Thyroid gland (tissue), 4 donors: ENCODE measurements around the gene KRTAP4-11. TPM values are rescaled to one million over a fixed set of nuclear protein-coding genes. Genes with fewer than 3 reads are reported as not detected.

ENCODE experiments used
- DNase-seq, 2 donors: peaks; one replicate each; pipeline ENCODE4 v3.0.0-alpha.2; 2019
- H3K27ac ChIP-seq, 3 donors: fragments of 200-600 bp; sonication (generic); 1 replicate in 2 of 3; 2 replicates in 1 of 3; pipeline ENCODE4 v1.5.1; 2016 to 2019; ENCODE audit warnings: mild to moderate bottlenecking in 1 of 3, moderate library complexity in 1 of 3
- H3K27me3 ChIP-seq: fragments of 200-600 bp; sonication (generic); one replicate; pipeline ENCODE4 v1.5.1; 2019
- H3K36me3 ChIP-seq, 2 donors: fragments of 200-600 bp; sonication (generic); one replicate each; pipeline ENCODE4 v1.5.1; 2016 to 2019
- H3K4me1 ChIP-seq, 2 donors: fragments of 200-600 bp; sonication (generic); one replicate each; pipeline ENCODE4 v1.5.1; 2017 to 2019
- H3K4me3 ChIP-seq, 3 donors: fragments of 200-600 bp; sonication (generic); replicated peaks in 1 of 3; 1 replicate in 2 of 3; 2 replicates in 1 of 3; pipeline ENCODE4 v1.5.1; 2016; ENCODE audit warnings: mild to moderate bottlenecking in 1 of 3
- H3K9me3 ChIP-seq: fragments of 200-600 bp; sonication (generic); one replicate; pipeline ENCODE4 v1.5.1; 2017
- POLR2A ChIP-seq, 2 donors: fragments of 450-650 bp; IDR thresholded peaks; one replicate each; pipeline ENCODE4 v1.6.1; 2017; ENCODE audit warnings: antibody characterized with exemption in 2 of 2, mild to moderate bottlenecking in 2 of 2, moderate library complexity in 1 of 2
- WGBS, 2 donors: methylation state at CpG; one replicate each; pipeline ENCODE4 v1.1.5; 2017; 5-methylcytosine and 5-hydroxymethylcytosine counted together
- intact Hi-C: fragments of 100-400 bp; cut with DNase I; formaldehyde crosslinking; loops from one replicate; pipeline ENCODE4 v1.15.1; 2023
- total RNA-seq, 4 donors: library from RNA; depleted of rRNA; stranded (reverse); fragments of >200 nt; gene quantifications; one replicate each; pipeline ENCODE4 v1.2.3, GENCODE V29; 2016
- TF ChIP-seq, protein P1 (sequence below), 6 experiments: fragments of 200-600 bp in 3 of 6; fragments of 450-650 bp in 3 of 6; sonication (generic) in 3 of 6; IDR thresholded peaks; one replicate each; pipeline ENCODE4 v1.5.1; 2016 to 2019; ENCODE audit warnings: antibody characterized with exemption in 6 of 6, mild to moderate bottlenecking in 2 of 6, inconsistent platforms in 1 of 6, moderate library complexity in 1 of 6

The KRTAP4-11 gene
- total RNA-seq, 4 donors from 2014 or later, result not detected

- no peaks in the 10 kb centered on the region for H3K36me3 ChIP-seq
- H3K9me3 ChIP-seq, result no peaks in the 10 kb centered on the region
- intact Hi-C loops, result no loop called here
- H3K27me3 ChIP-seq, result no peaks in the 10 kb centered on the region
- H3K4me1 ChIP-seq, result no peaks in the 10 kb centered on the region
- no peak overlapping the region for H3K27ac ChIP-seq
- no peak overlapping the region for H3K4me3 ChIP-seq
- no peak for DNase-seq
- WGBS, 2 donors, result 60 to 69% methylated on average over 4 of the region's 4 CpGs
- TF ChIP-seq, protein P1, sequence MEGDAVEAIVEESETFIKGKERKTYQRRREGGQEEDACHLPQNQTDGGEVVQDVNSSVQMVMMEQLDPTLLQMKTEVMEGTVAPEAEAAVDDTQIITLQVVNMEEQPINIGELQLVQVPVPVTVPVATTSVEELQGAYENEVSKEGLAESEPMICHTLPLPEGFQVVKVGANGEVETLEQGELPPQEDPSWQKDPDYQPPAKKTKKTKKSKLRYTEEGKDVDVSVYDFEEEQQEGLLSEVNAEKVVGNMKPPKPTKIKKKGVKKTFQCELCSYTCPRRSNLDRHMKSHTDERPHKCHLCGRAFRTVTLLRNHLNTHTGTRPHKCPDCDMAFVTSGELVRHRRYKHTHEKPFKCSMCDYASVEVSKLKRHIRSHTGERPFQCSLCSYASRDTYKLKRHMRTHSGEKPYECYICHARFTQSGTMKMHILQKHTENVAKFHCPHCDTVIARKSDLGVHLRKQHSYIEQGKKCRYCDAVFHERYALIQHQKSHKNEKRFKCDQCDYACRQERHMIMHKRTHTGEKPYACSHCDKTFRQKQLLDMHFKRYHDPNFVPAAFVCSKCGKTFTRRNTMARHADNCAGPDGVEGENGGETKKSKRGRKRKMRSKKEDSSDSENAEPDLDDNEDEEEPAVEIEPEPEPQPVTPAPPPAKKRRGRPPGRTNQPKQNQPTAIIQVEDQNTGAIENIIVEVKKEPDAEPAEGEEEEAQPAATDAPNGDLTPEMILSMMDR (IDR thresholded peaks at IDR 0.05), result no peak
- no peak for TF ChIP-seq POLR2A (IDR thresholded peaks at IDR 0.05)
Observed at GRCh38 chr17:41082626-41083025, 35.5 kb downstream of the KRTAP4-11 start.

- no peaks in the 10 kb centered on the region for H3K36me3 ChIP-seq
- no peak overlapping the region for H3K27ac ChIP-seq
- no peaks in the 10 kb centered on the region for H3K27me3 ChIP-seq
- no peaks in the 10 kb centered on the region for H3K9me3 ChIP-seq
- no peak overlapping the region for H3K4me3 ChIP-seq
- no peaks in the 10 kb centered on the region for H3K4me1 ChIP-seq
- intact Hi-C loops, result no loop called here
- TF ChIP-seq, protein P1 (IDR thresholded peaks at IDR 0.05), result no peak
- TF ChIP-seq POLR2A (IDR thresholded peaks at IDR 0.05), result no peak
- DNase-seq, result no peak
Observed at GRCh38 chr17:41076788-41077187, 41.4 kb downstream of the KRTAP4-11 start.

DNA sequence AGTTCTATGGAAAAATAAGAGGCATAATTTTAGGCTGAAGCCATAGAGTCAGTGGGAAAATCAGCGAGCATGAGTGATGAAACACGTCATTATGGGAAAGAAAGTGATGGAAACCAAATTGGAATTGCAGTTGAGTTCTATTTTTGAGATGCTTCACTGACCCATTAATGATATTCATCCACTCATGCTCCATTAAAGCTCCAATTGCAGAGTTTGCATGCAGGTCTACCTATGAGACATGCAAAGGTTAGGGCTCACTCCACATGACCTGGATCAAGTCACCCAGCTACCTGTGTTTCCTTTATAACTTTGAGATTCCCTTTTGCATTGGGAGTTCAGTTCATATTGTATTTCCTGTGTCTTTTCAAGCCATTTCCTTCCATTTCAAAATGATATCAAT, 44.5 kb downstream of the KRTAP4-11 start:
- H3K9me3 ChIP-seq, result no peaks in the 10 kb centered on the region
- H3K36me3 ChIP-seq, result no peaks in the 10 kb centered on the region
- no peak for DNase-seq
- no peak for TF ChIP-seq POLR2A (IDR thresholded peaks at IDR 0.05)
- TF ChIP-seq, protein P1 (IDR thresholded peaks at IDR 0.05), result no peak
- intact Hi-C loops, result no loop called here
- H3K27me3 ChIP-seq, result no peaks in the 10 kb centered on the region
- H3K4me3 ChIP-seq, result no peak overlapping the region
- 93% methylated on average over 2 of the region's 2 CpGs for WGBS, 2 donors
- H3K4me1 ChIP-seq, result no peaks in the 10 kb centered on the region
- H3K27ac ChIP-seq, result no peak overlapping the region

- WGBS, 2 donors, result 93 to 98% methylated on average over 5 of the region's 5 CpGs
- H3K9me3 ChIP-seq, result no peaks in the 10 kb centered on the region
- TF ChIP-seq, protein P1 (IDR thresholded peaks at IDR 0.05), result no peak
- DNase-seq, result no peak
- H3K4me1 ChIP-seq, result no peaks in the 10 kb centered on the region
- H3K27me3 ChIP-seq, result no peaks in the 10 kb centered on the region
- intact Hi-C loops, result no loop called here
- no peaks in the 10 kb centered on the region for H3K36me3 ChIP-seq
- no peak overlapping the region for H3K27ac ChIP-seq
- H3K4me3 ChIP-seq, result no peak overlapping the region
Observed at GRCh38 chr17:41071606-41072360, 46.4 kb downstream of the KRTAP4-11 start.

DNA sequence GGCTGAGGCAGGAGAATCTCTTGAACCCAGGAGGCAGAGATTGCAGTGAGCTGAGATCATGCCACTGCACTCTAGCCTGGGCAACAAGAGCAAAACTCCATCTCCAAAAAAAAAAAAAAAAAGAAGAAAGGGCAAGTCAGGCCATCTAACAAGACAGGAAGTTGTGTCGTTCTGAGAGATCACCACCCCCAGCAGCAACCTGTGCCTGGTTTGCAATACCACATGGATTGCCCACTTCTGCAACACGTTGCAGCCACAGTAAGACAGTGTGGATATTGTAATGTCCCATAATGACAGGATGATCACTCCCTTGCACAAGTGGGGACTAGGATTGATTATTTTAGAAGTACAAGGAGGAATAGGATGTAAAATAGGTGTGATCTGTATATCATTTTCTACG, 49.1 kb downstream of the KRTAP4-11 start:
- no peaks in the 10 kb centered on the region for H3K36me3 ChIP-seq
- no peak overlapping the region for H3K4me3 ChIP-seq
- no peak for TF ChIP-seq POLR2A (IDR thresholded peaks at IDR 0.05)
- TF ChIP-seq, protein P1 (IDR thresholded peaks at IDR 0.05), result no peak
- no peaks in the 10 kb centered on the region for H3K27me3 ChIP-seq
- DNase-seq, result no peak
- no peaks in the 10 kb centered on the region for H3K4me1 ChIP-seq
- H3K9me3 ChIP-seq, result no peaks in the 10 kb centered on the region
- WGBS, 2 donors, result 74 to 86% methylated on average over 3 of the region's 3 CpGs
- intact Hi-C loops, result no loop called here
- H3K27ac ChIP-seq, result no peak overlapping the region
